Measurements from ENCODE around the gene NDUFB2. TPM values are rescaled to one million over a fixed set of nuclear protein-coding genes. Genes with fewer than 3 reads are reported as not detected.

NDUFB2 gene
- total RNA-seq, 1 experiment from 2014 or later, result 152 TPM

GRCh38 chr7:140696024-140696679 lies 356 bp upstream of the NDUFB2 start (continued):
- no peak for TF ChIP-seq E2F4 (CRISPR knock-in tag; IDR thresholded peaks at IDR 0.05; ENCODE audit: borderline replicate concordance, low read depth)
- TF ChIP-seq CBFB (CRISPR knock-in tag; IDR thresholded peaks at IDR 0.05; ENCODE audit: low read depth), result no peak

- Mint-ChIP-seq H3K4me3 (peak overlapping the region; percentile 90), H3K27me3 (ENCODE audit: low read depth) (no peaks in the 10 kb centered on the region), H3K27ac (0 out of 2 replicates have a peak overlapping the region, but pooled peaks have one; percentile 53), H3K4me1 (peaks cover 20% of the 10 kb centered on the region), H3K36me3 (peaks cover under 1% of the 10 kb centered on the region; the same call in 1 of the 2 replicates), H3K9me3 (no peaks in the 10 kb centered on the region)
- DNase-seq (ENCODE audit: low spot score) (no peak), ATAC-seq (no peak)
- ChIA-PET CTCF (no interaction called here), POLR2A (no interaction called here)
- TF ChIP-seq TEAD1 (CRISPR knock-in tag; IDR thresholded peaks at IDR 0.05) (0 out of 2 replicates have a peak, but pooled peaks have one; percentile 58), ESRRA (CRISPR knock-in tag; IDR thresholded peaks at IDR 0.05; ENCODE audit: borderline replicate concordance) (no peak), USF1 (CRISPR knock-in tag; IDR thresholded peaks at IDR 0.05) (0 out of 2 replicates have a peak, but pooled peaks have one; percentile 1)
These were observed 1.1 kb downstream of the NDUFB2 start for GRCh38 chr7:140697447-140698143.

GRCh38 chr7:140698477-140698876 lies 2.0 kb downstream of the NDUFB2 start:
- no peak for TF ChIP-seq FOXP1 (CRISPR knock-in tag; IDR thresholded peaks at IDR 0.05; ENCODE audit: borderline replicate concordance)
- TF ChIP-seq NR1H2 (CRISPR knock-in tag; IDR thresholded peaks at IDR 0.05), result no peak
- TF ChIP-seq AR (CRISPR knock-in tag; IDR thresholded peaks at IDR 0.05), result no peak
- no peak for TF ChIP-seq MYBL2 (CRISPR knock-in tag; IDR thresholded peaks at IDR 0.05)
- no peak for TF ChIP-seq GTF2I (CRISPR knock-in tag; conservative IDR thresholded peaks at IDR 0.05)
- TF ChIP-seq SP1 (CRISPR knock-in tag; conservative IDR thresholded peaks at IDR 0.05), result no peak
- no peak for TF ChIP-seq ATF6 (CRISPR knock-in tag; IDR thresholded peaks at IDR 0.05)
- DNase-seq (ENCODE audit: low spot score) (no peak), ATAC-seq (no peak)
- Mint-ChIP-seq H3K9me3 (no peaks in the 10 kb centered on the region), H3K4me3 (peak overlapping the region; percentile 90), H3K4me1 (peaks cover 20% of the 10 kb centered on the region), H3K36me3 (peaks cover 8% of the 10 kb centered on the region), H3K27ac (no peak overlapping the region), H3K27me3 (ENCODE audit: low read depth) (no peaks in the 10 kb centered on the region)
- POLR2A ChIA-PET, result no interaction called here
- CTCF ChIA-PET, result no interaction called here

Measured in WTC11 (cell line).